ENCODE results near the gene ZDHHC21.
A peak's percentile ranks its signal among the peaks of the same experiment; 100 is the strongest.

ZDHHC21 gene

GRCh38 chr9:14693251-14693861 lies at the start of gene ZDHHC21:
TSS of gene ZDHHC21 (minus strand) at chr9:14693432. CDS start at chr9:14674340, 19,092 bp downstream.
- H3K27me3 ChIP-seq (ENCODE audit: control insufficient read depth, insufficient read depth, low read length) = peaks cover 24% of the 10 kb centered on the region; the same call in 1 of the 2 replicates
- H3K4me3 ChIP-seq (ENCODE audit: low read depth, low read length) = peak within 1 kb of the TSS; percentile 76
- peaks cover 15% of the 10 kb centered on the region for H3K36me3 ChIP-seq (ENCODE audit: control insufficient read depth, insufficient read depth, low read length)
- H3K27ac ChIP-seq (ENCODE audit: low read depth, low read length) = no peak within 1 kb of the TSS
- H3K9ac ChIP-seq (ENCODE audit: low read length) = peak within 1 kb of the TSS; percentile 75
- no peaks in the 10 kb centered on the region for H3K9me3 ChIP-seq (ENCODE audit: control insufficient read depth, insufficient read depth, low read depth, low read length)
- peaks cover 5% of the 10 kb centered on the region for H3K4me1 ChIP-seq (ENCODE audit: control insufficient read depth, insufficient read depth, low read length)

- Histone ChIP-seq H3K9ac (ENCODE audit: low read length) (no peak overlapping the region), H3K4me3 (ENCODE audit: low read depth, low read length) (no peak overlapping the region), H3K9me3 (ENCODE audit: control insufficient read depth, insufficient read depth, low read depth, low read length) (no peaks in the 10 kb centered on the region), H3K27me3 (ENCODE audit: control insufficient read depth, insufficient read depth, low read length) (no peaks in the 10 kb centered on the region), H3K4me1 (ENCODE audit: control insufficient read depth, insufficient read depth, low read length) (no peaks in the 10 kb centered on the region), H3K36me3 (ENCODE audit: control insufficient read depth, insufficient read depth, low read length) (no peaks in the 10 kb centered on the region; the same call in 1 of the 2 replicates), H3K27ac (ENCODE audit: low read depth, low read length) (no peak overlapping the region)
Measured at GRCh38 chr9:14741369-14741768, 48.1 kb upstream of the ZDHHC21 start.

- no peak overlapping the region for H3K27ac ChIP-seq (ENCODE audit: low read depth, low read length)
- no peaks in the 10 kb centered on the region for H3K36me3 ChIP-seq (ENCODE audit: control insufficient read depth, insufficient read depth, low read length)
- H3K4me1 ChIP-seq (ENCODE audit: control insufficient read depth, insufficient read depth, low read length) = no peaks in the 10 kb centered on the region
- no peaks in the 10 kb centered on the region for H3K9me3 ChIP-seq (ENCODE audit: control insufficient read depth, insufficient read depth, low read depth, low read length)
- no peak overlapping the region for H3K9ac ChIP-seq (ENCODE audit: low read length)
- H3K4me3 ChIP-seq (ENCODE audit: low read depth, low read length) = no peak overlapping the region
- peaks cover 13% of the 10 kb centered on the region; the same call in 1 of the 2 replicates for H3K27me3 ChIP-seq (ENCODE audit: control insufficient read depth, insufficient read depth, low read length)
Measured at GRCh38 chr9:14733133-14733532, 39.9 kb upstream of the ZDHHC21 start.

- Histone ChIP-seq H3K27ac (ENCODE audit: low read depth, low read length) (no peak overlapping the region), H3K4me3 (ENCODE audit: low read depth, low read length) (no peak overlapping the region), H3K4me1 (ENCODE audit: control insufficient read depth, insufficient read depth, low read length) (no peaks in the 10 kb centered on the region), H3K9ac (ENCODE audit: low read length) (no peak overlapping the region), H3K9me3 (ENCODE audit: control insufficient read depth, insufficient read depth, low read depth, low read length) (no peaks in the 10 kb centered on the region), H3K36me3 (ENCODE audit: control insufficient read depth, insufficient read depth, low read length) (no peaks in the 10 kb centered on the region), H3K27me3 (ENCODE audit: control insufficient read depth, insufficient read depth, low read length) (peaks cover 30% of the 10 kb centered on the region)
Measured at GRCh38 chr9:14731294-14731981, 38.2 kb upstream of the ZDHHC21 start.

- Histone ChIP-seq H3K4me1 (ENCODE audit: control insufficient read depth, insufficient read depth, low read length) (no peaks in the 10 kb centered on the region; the same call in 1 of the 2 replicates), H3K27me3 (ENCODE audit: control insufficient read depth, insufficient read depth, low read length) (peaks cover 40% of the 10 kb centered on the region), H3K27ac (ENCODE audit: low read depth, low read length) (no peak overlapping the region), H3K9me3 (ENCODE audit: control insufficient read depth, insufficient read depth, low read depth, low read length) (no peaks in the 10 kb centered on the region), H3K36me3 (ENCODE audit: control insufficient read depth, insufficient read depth, low read length) (no peaks in the 10 kb centered on the region), H3K9ac (ENCODE audit: low read length) (no peak overlapping the region), H3K4me3 (ENCODE audit: low read depth, low read length) (no peak overlapping the region)
Measured at GRCh38 chr9:14730461-14730898, 37.2 kb upstream of the ZDHHC21 start.

GRCh38 chr9:14723301-14723700 lies 30.1 kb upstream of the ZDHHC21 start:
- H3K9ac ChIP-seq (ENCODE audit: low read length) = peak overlapping the region; percentile 46
- H3K27me3 ChIP-seq (ENCODE audit: control insufficient read depth, insufficient read depth, low read length) = peaks cover 97% of the 10 kb centered on the region
- peaks cover 23% of the 10 kb centered on the region for H3K4me1 ChIP-seq (ENCODE audit: control insufficient read depth, insufficient read depth, low read length)
- peak overlapping the region; percentile 10; the same call in 1 of the 2 replicates for H3K27ac ChIP-seq (ENCODE audit: low read depth, low read length)
- peak overlapping the region; percentile 19; the same call in 1 of the 2 replicates for H3K4me3 ChIP-seq (ENCODE audit: low read depth, low read length)
- no peaks in the 10 kb centered on the region for H3K9me3 ChIP-seq (ENCODE audit: control insufficient read depth, insufficient read depth, low read depth, low read length)
- H3K36me3 ChIP-seq (ENCODE audit: control insufficient read depth, insufficient read depth, low read length) = no peaks in the 10 kb centered on the region; the same call in 1 of the 2 replicates

- Histone ChIP-seq H3K27ac (ENCODE audit: low read depth, low read length) (peak within 1 kb of the TSS; percentile 10; the same call in 1 of the 2 replicates), H3K9ac (ENCODE audit: low read length) (peak within 1 kb of the TSS; percentile 63)
Measured at GRCh38 chr9:14722391-14723035, 29.3 kb upstream of the ZDHHC21 start, which contains the start of gene CER1. TSS of gene CER1 (minus strand) at chr9:14722733. CDS start at chr9:14722672, 61 bp downstream.

GRCh38 chr9:14719231-14719923 lies 26.1 kb upstream of the ZDHHC21 start:
- peaks cover 23% of the 10 kb centered on the region for H3K4me1 ChIP-seq (ENCODE audit: control insufficient read depth, insufficient read depth, low read length)
- H3K27ac ChIP-seq (ENCODE audit: low read depth, low read length) = no peak overlapping the region
- peaks cover 73% of the 10 kb centered on the region for H3K27me3 ChIP-seq (ENCODE audit: control insufficient read depth, insufficient read depth, low read length)
- peaks cover 8% of the 10 kb centered on the region for H3K36me3 ChIP-seq (ENCODE audit: control insufficient read depth, insufficient read depth, low read length)
- no peak overlapping the region for H3K9ac ChIP-seq (ENCODE audit: low read length)
- no peaks in the 10 kb centered on the region for H3K9me3 ChIP-seq (ENCODE audit: control insufficient read depth, insufficient read depth, low read depth, low read length)
- H3K4me3 ChIP-seq (ENCODE audit: low read depth, low read length) = peak overlapping the region; percentile 53; the same call in 1 of the 2 replicates

More at GRCh38 chr9:14722391-14723035, 29.3 kb upstream of the ZDHHC21 start, which contains the start of gene CER1:
- Histone ChIP-seq H3K9me3 (ENCODE audit: control insufficient read depth, insufficient read depth, low read depth, low read length) (no peaks in the 10 kb centered on the region), H3K4me3 (ENCODE audit: low read depth, low read length) (peak within 1 kb of the TSS; percentile 53), H3K36me3 (ENCODE audit: control insufficient read depth, insufficient read depth, low read length) (no peaks in the 10 kb centered on the region; the same call in 1 of the 2 replicates), H3K27me3 (ENCODE audit: control insufficient read depth, insufficient read depth, low read length) (peaks cover 98% of the 10 kb centered on the region), H3K4me1 (ENCODE audit: control insufficient read depth, insufficient read depth, low read length) (peaks cover 23% of the 10 kb centered on the region)

GRCh38 chr9:14715102-14715501 lies 21.9 kb upstream of the ZDHHC21 start:
- no peak overlapping the region for H3K4me3 ChIP-seq (ENCODE audit: low read depth, low read length)
- H3K4me1 ChIP-seq (ENCODE audit: control insufficient read depth, insufficient read depth, low read length) = no peaks in the 10 kb centered on the region
- peaks cover 34% of the 10 kb centered on the region for H3K27me3 ChIP-seq (ENCODE audit: control insufficient read depth, insufficient read depth, low read length)
- H3K27ac ChIP-seq (ENCODE audit: low read depth, low read length) = no peak overlapping the region
- peaks cover 4% of the 10 kb centered on the region; the same call in 1 of the 2 replicates for H3K9me3 ChIP-seq (ENCODE audit: control insufficient read depth, insufficient read depth, low read depth, low read length)
- peaks cover 16% of the 10 kb centered on the region for H3K36me3 ChIP-seq (ENCODE audit: control insufficient read depth, insufficient read depth, low read length)
- no peak overlapping the region for H3K9ac ChIP-seq (ENCODE audit: low read length)

- H3K4me1 ChIP-seq (ENCODE audit: control insufficient read depth, insufficient read depth, low read length) = no peaks in the 10 kb centered on the region
- H3K9ac ChIP-seq (ENCODE audit: low read length) = no peak overlapping the region
- peaks cover 4% of the 10 kb centered on the region; the same call in 1 of the 2 replicates for H3K9me3 ChIP-seq (ENCODE audit: control insufficient read depth, insufficient read depth, low read depth, low read length)
- no peak overlapping the region for H3K27ac ChIP-seq (ENCODE audit: low read depth, low read length)
- peaks cover 18% of the 10 kb centered on the region for H3K36me3 ChIP-seq (ENCODE audit: control insufficient read depth, insufficient read depth, low read length)
- H3K27me3 ChIP-seq (ENCODE audit: control insufficient read depth, insufficient read depth, low read length) = peaks cover 17% of the 10 kb centered on the region; the same call in 1 of the 2 replicates
- H3K4me3 ChIP-seq (ENCODE audit: low read depth, low read length) = no peak overlapping the region
Measured at GRCh38 chr9:14713187-14713767, 20.0 kb upstream of the ZDHHC21 start.
